ENCODE measurements around the gene R3HDM1. TPM values are rescaled to one million over a fixed set of nuclear protein-coding genes. Genes with fewer than 3 reads are reported as not detected.
"Not testable (repeated sequence)": the region's sequence is repeated elsewhere in the genome, so short reads cannot be mapped to it uniquely, and the experiment has no call there.

R3HDM1 gene
- total RNA-seq, 1 donor from 2014 or later, result 52.5 TPM

- intact Hi-C loops (cut with micrococcal nuclease), result no loop called here
These were observed 39.6 kb downstream of the R3HDM1 start for GRCh38 chr2:135570884-135571283.

DNA sequence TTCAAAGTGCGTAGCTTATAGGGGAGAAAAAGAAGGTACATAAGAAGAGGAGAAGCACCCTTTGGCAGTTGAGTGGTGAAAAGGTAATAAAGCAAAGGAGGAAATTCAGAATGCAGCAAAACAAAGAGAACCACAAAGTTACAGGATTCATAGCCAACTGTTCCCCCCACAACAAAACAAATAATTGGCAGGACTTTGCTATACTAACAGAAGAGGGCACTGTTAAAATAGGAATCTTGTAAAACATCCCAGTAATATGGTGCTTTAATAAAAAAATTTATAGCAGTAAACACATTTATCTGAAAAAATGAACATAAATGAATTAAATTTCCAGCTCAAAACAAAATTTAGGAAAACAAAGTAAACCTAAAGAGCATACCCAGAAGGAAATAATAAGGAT, 42.3 kb downstream of the R3HDM1 start:
- intact Hi-C loops (cut with micrococcal nuclease), result no loop called here

GRCh38 chr2:135581282-135581681, 50.0 kb downstream of the R3HDM1 start:
- intact Hi-C loops (cut with micrococcal nuclease), result no loop called here

DNA sequence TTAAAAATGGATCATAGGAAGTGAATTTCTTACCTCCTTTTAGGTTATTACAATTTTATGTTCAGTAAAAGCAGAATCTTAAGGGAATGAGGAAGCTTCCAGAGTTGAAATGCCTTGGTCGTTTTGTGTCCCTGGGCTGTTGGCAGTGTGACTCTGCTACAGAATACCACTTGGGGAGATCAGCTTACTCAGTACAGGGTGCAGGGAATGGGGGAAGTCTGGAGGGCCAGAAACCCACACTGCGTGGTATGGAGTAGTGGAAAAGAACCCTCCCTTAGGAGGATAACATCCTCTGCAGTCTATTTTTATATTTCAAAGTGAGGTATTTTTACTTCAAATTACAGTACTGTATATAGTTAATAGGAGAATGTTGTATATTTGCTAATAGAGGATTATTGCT, 51.1 kb downstream of the R3HDM1 start:
- intact Hi-C loops (cut with micrococcal nuclease), result no loop called here

- intact Hi-C loops (cut with micrococcal nuclease), result no loop called here
These were observed 54.3 kb downstream of the R3HDM1 start for GRCh38 chr2:135585586-135585985.

GRCh38 chr2:135586148-135586547, 54.9 kb downstream of the R3HDM1 start:
- intact Hi-C loops (cut with micrococcal nuclease), result no loop called here

DNA sequence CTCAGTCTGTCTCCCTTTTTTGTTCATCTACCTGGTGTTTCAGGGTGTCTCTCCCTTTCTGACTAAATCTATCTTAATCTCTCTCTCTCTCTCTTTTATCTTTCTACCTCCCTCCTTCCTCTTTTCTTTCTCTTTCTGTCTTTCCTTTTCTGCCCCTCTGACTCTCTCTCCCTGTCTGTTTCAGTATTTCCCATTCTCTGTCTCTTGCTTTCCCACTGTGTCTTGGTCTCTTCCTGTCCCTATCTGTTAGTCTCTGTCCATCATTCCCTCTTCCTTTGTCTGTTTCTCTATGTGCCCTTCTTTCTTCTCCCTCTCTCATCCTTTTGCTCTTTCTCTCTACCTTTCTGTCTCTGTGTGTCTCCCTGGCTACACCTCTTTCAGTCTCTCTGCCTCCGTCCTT, 56.7 kb downstream of the R3HDM1 start:
- intact Hi-C loops (cut with micrococcal nuclease), result no loop called here

- intact Hi-C loops (cut with micrococcal nuclease), result no loop called here
These were observed 59.5 kb downstream of the R3HDM1 start for GRCh38 chr2:135590619-135591260.

- intact Hi-C loops (cut with micrococcal nuclease), result loop anchor here (1.0 to 5.0 kb wide), 2 partner anchors 111 to 597 kb away; no protein-coding TSS in a partner anchor
These were observed 69.6 kb downstream of the R3HDM1 start for GRCh38 chr2:135600915-135601314.

DNA sequence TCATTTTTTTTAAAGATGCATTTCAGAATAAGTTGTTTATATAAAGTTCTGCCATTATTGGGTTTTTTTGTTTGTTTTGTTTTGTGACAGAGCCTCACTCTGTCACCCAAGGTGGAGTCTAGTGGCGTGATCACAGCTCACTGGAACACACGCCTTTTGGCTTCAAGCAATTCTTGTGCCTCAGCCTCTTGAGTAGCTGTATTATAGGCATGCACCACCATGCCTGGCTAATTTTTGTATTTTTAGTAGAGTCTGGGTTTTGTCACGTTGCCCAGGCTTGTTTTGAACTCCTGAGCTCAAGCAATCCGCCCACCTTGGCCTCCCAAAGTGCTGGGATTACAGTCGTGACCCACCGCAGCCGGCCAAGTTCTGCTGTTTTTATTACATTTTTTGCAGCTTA, 72.3 kb downstream of the R3HDM1 start:
- intact Hi-C loops (cut with micrococcal nuclease), result loop anchor here (5.0 kb wide), 1 partner anchor 109 kb away; no protein-coding TSS in a partner anchor

GRCh38 chr2:135607561-135607960, 76.3 kb downstream of the R3HDM1 start:
- intact Hi-C loops (cut with micrococcal nuclease), result no loop called here

DNA sequence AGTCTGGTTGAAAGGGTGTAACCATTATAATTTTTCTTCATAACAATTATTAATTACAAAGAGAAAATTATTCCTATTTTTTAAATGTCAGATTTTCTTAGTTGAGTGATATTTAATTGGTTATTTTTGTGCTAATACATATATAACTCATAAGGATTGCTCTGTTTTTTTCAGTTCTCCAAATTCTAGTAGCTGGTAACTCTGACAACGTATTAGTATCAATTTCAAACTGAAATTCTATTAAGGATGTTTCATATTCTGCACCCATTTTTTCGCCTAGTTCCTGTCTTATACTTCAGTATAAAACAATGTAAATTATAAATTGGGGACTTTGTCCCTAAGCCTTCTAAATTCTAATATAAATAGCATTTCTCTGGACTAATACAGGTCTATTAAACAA, 81.0 kb downstream of the R3HDM1 start:
- intact Hi-C loops (cut with micrococcal nuclease), result no loop called here

GRCh38 chr2:135615404-135615803, 84.1 kb downstream of the R3HDM1 start:
- intact Hi-C loops (cut with micrococcal nuclease), result no loop called here

GRCh38 chr2:135617501-135618015, 86.3 kb downstream of the R3HDM1 start:
- intact Hi-C loops (cut with micrococcal nuclease), result no loop called here

DNA sequence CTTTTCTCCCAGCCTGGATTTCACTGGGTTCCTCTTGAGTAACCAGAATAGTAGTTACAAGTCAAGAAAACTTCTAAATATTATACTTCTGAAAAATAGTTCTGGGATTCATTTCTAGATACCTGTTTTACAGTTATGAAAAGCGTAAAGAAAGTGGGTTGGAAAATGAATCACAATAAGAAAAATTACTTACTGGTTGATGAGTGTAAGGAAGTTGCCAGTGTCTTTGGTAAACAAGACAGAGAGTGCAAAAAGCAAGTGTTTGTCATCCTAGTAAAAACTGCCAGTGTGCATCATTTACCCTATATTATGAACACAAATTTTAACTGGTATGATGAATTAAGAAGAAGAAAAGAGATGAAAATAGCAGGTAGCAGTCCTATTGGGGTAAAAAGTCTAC, 88.9 kb downstream of the R3HDM1 start:
- intact Hi-C loops (cut with micrococcal nuclease), result no loop called here

DNA sequence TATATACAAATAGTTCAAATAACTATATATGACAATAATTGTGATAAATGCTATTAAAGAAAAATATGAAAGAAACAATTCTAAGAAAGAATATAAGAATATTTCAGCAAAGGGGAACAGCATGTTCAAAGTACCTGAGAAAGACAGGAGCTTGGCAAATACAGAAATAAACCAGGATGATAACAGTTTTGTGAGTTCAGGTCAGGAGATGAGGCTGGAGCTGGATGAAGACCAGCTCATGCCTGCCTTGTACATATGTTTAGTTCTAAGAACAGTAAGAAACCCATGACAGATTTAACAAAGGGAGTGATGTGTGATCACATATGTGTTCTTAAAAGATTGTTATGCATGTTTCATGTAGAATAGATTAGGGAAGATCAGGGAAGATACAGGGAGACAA, 98.2 kb downstream of the R3HDM1 start:
- intact Hi-C loops (cut with micrococcal nuclease), result no loop called here

- intact Hi-C loops (cut with micrococcal nuclease), result not testable (repeated sequence)
These were observed 98.8 kb downstream of the R3HDM1 start for GRCh38 chr2:135630034-135630433.

- intact Hi-C loops (cut with micrococcal nuclease), result no loop called here
These were observed 99.2 kb downstream of the R3HDM1 start for GRCh38 chr2:135630488-135630887.

DNA sequence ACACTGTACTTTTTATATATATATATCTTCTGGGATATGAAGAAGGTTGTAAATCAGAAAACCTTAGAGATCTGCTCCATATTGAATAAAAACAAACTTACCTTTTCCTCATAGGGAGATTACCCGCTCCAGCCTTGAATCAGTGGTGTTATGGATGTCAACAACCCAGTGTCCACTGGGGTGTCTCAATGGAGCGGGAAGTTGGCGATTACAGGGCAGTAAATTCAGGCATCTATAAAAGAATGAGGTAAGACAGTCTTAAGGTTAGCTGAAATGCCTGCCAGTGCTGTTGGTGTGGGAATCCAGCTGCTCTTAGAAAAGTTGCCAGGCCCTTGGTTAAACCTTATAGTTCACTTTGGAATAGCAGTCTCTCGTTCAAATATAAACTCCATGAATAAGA, 102.3 kb downstream of the R3HDM1 start:
- intact Hi-C loops (cut with micrococcal nuclease), result no loop called here

- intact Hi-C loops (cut with micrococcal nuclease), result no loop called here
These were observed 104.0 kb downstream of the R3HDM1 start for GRCh38 chr2:135635212-135635835.

DNA sequence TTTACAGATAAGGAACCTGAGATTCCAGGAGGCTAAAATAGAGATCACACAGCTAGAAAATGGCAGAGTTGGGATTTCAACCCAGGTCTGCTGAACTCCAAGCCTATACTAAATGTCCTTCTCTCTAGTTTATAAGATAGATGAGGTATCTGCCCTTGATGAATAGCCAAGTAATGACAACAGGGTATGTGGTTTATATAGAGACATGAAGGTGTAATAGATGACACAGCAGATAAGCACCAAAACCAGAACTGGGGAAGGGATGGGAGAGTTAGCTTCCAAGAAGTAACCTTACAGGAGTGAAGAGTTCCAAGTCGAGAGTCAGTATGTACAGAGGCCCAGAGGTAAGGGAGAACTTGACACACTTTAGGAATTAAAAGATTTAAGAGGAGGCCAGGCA, 105.7 kb downstream of the R3HDM1 start:
- intact Hi-C loops (cut with micrococcal nuclease), result no loop called here

GRCh38 chr2:135637456-135638087, 106.3 kb downstream of the R3HDM1 start:
- intact Hi-C loops (cut with micrococcal nuclease), result no loop called here

Data from T-helper 1 cell treated with Interleukin-12 subunit alpha and Interleukin-12 subunit beta and Interleukin-4 antibody, amounts not matched to agents 30 ng/mL and 1 ng/mL, for 36 hours (primary cell).